H1 (cell line): ENCODE results near the gene ZDHHC19.

ENCODE experiments used
- CHD1 ChIP-seq: IDR thresholded peaks from 2 replicates; pipeline ENCODE4 v1.6.1; 2012; ENCODE audit warnings: low read depth, low read length, improper control_type of control experiment
- CREB1 ChIP-seq: IDR thresholded peaks from 2 replicates; pipeline ENCODE4 v1.6.1; 2012; ENCODE audit warnings: inconsistent platforms
- CTCF ChIP-seq, 3 experiments: IDR thresholded peaks; 1 replicate in 2 of 3; 2 replicates in 1 of 3; pipeline versions ENCODE4 v1.5.1 to v1.6.1; 2011; ENCODE audit warnings: low read length in 3 of 3, mild to moderate bottlenecking in 3 of 3, inconsistent platforms in 2 of 3, low read depth in 1 of 3, moderate library complexity in 1 of 3; ENCODE audit not compliant: insufficient read depth in 1 of 3; ENCODE audit errors: control extremely low read depth in 1 of 3
- EP300 ChIP-seq, 2 experiments: IDR thresholded peaks; 1 replicate in 1 of 2; 2 replicates in 1 of 2; pipeline ENCODE4 v1.6.1; 2011 to 2012; ENCODE audit warnings: low read depth in 2 of 2, low read length in 2 of 2, mild to moderate bottlenecking in 2 of 2, borderline replicate concordance in 1 of 2, inconsistent platforms in 1 of 2, moderate library complexity in 1 of 2
- EZH2 ChIP-seq: fragments of 200-600 bp; sonication (generic); IDR thresholded peaks from 2 replicates; pipeline ENCODE4 v1.7.1; 2012; ENCODE audit warnings: low read depth, mild to moderate bottlenecking, moderate library complexity, low read length, inconsistent platforms; ENCODE audit not compliant: severe bottlenecking
- GABPA ChIP-seq: IDR thresholded peaks from 2 replicates; pipeline ENCODE4 v1.6.1; 2011; ENCODE audit warnings: mild to moderate bottlenecking, low read length, moderate library complexity, borderline replicate concordance; ENCODE audit not compliant: insufficient read depth
- JUN ChIP-seq: IDR thresholded peaks from 2 replicates; pipeline ENCODE4 v1.6.1; 2011; ENCODE audit warnings: low read depth, mild to moderate bottlenecking, improper control_type of control experiment, low read length
- POLR2A ChIP-seq, 2 experiments: IDR thresholded peaks; 1 replicate in 1 of 2; 2 replicates in 1 of 2; pipeline ENCODE4 v1.6.1; 2011; ENCODE audit warnings: low read depth in 2 of 2, low read length in 2 of 2, mild to moderate bottlenecking in 2 of 2; ENCODE audit errors: control extremely low read depth in 1 of 2
- POLR2AphosphoS5 ChIP-seq: IDR thresholded peaks from 2 replicates; pipeline ENCODE4 v1.6.1; 2011; ENCODE audit warnings: low read depth, low read length
- RBBP5 ChIP-seq: IDR thresholded peaks from 2 replicates; pipeline ENCODE4 v1.7.1; 2012; ENCODE audit warnings: low read depth, mild to moderate bottlenecking, inconsistent platforms, low read length, moderate library complexity, borderline replicate concordance
- TAF1 ChIP-seq: IDR thresholded peaks from 2 replicates; pipeline ENCODE4 v1.6.1; 2011; ENCODE audit warnings: mild to moderate bottlenecking, low read depth, low read length
- USF2 ChIP-seq: IDR thresholded peaks from 2 replicates; pipeline ENCODE4 v1.6.1; 2011; ENCODE audit warnings: low read length, improper control_type of control experiment

GRCh38 chr3:196198771-196199753, 12.1 kb downstream of the ZDHHC19 start:
- peak in 2 of 3 experiments; percentile 59 to 61; a peak in 3 of 4 replicates for TF ChIP-seq CTCF (IDR thresholded peaks at IDR 0.05; ENCODE audit: control extremely low read depth in 1 of 3, insufficient read depth in 1 of 3, low read depth in 1 of 3, low read length in 3 of 3)
- TF ChIP-seq EP300 (IDR thresholded peaks at IDR 0.05; ENCODE audit: borderline replicate concordance in 1 of 2, low read depth in 2 of 2, low read length in 2 of 2) = no peak
- no peak for TF ChIP-seq CHD1
- TF ChIP-seq CREB1 = no peak
- no peak for TF ChIP-seq POLR2AphosphoS5
- TF ChIP-seq GABPA = no peak
- TF ChIP-seq POLR2A (IDR thresholded peaks at IDR 0.05; ENCODE audit: control extremely low read depth in 1 of 2, low read depth in 2 of 2, low read length in 2 of 2) = no peak
- TF ChIP-seq EZH2 = no peak
- no peak for TF ChIP-seq TAF1
- no peak for TF ChIP-seq USF2
- TF ChIP-seq JUN = no peak
- TF ChIP-seq RBBP5 = no peak
